H1 (cell line): ENCODE results near the gene ARHGAP28. TPM values are rescaled to one million over a fixed set of nuclear protein-coding genes. Genes with fewer than 3 reads are reported as not detected.

Experiments used
- CTCF ChIA-PET: fragments of 300-600 bp; sonication (Branson Sonifier 250); formaldehyde crosslinking; loops from one replicate; lab custom pipeline; 2021; ENCODE audit not compliant: partially characterized antibody; lab: Charles Lee
- POLR2A ChIA-PET: fragments of 300-600 bp; sonication (Branson Sonifier 250); formaldehyde crosslinking; loops from one replicate; lab custom pipeline; 2021; ENCODE audit warnings: inconsistent platforms; ENCODE audit not compliant: partially characterized antibody; lab: Charles Lee
- DNase-seq, 2 experiments: peaks; one replicate each; pipeline versions ENCODE4 v3.0.0 to v3.0.0-alpha.2; 2010 to 2022; ENCODE audit warnings: low spot score in 2 of 2, low read depth in 1 of 2, mixed read lengths in 1 of 2
- FAIRE-seq: peaks from 2 replicates; lab custom pipeline; 2011; peaks lifted over from hg19 to GRCh38; lab: Jason Lieb, UNC
- H2AFZ ChIP-seq: 2 replicates; pipeline ENCODE4 v1.8.1; 2012; ENCODE audit warnings: low read length, inconsistent platforms
- H2AK5ac ChIP-seq: 2 replicates; pipeline ENCODE4 v1.6.1; 2013; ENCODE audit warnings: low read depth, low read length
- H2BK120ac ChIP-seq: replicated peaks from 2 replicates; pipeline ENCODE3; 2013; ENCODE audit warnings: low read depth, low read length, inconsistent platforms
- H2BK12ac ChIP-seq: 2 replicates; pipeline ENCODE4 v1.6.1; 2013; ENCODE audit warnings: low read depth, low read length
- H2BK15ac ChIP-seq: 2 replicates; pipeline ENCODE4 v1.6.1; 2013; ENCODE audit warnings: low read length
- H2BK20ac ChIP-seq: 2 replicates; pipeline ENCODE4 v1.6.1; 2013; ENCODE audit warnings: low read length
- H2BK5ac ChIP-seq: 2 replicates; pipeline ENCODE4 v1.6.1; 2013; ENCODE audit warnings: low read depth, low read length
- H3K14ac ChIP-seq: 2 replicates; pipeline ENCODE4 v1.6.1; 2013; ENCODE audit warnings: inconsistent platforms; ENCODE audit not compliant: insufficient read length
- H3K18ac ChIP-seq: 2 replicates; pipeline ENCODE4 v1.6.1; 2013; ENCODE audit warnings: low read length; ENCODE audit errors: extremely low read depth
- H3K23ac ChIP-seq: 2 replicates; pipeline ENCODE4 v1.6.1; 2013; ENCODE audit warnings: inconsistent platforms; ENCODE audit not compliant: insufficient read length
- H3K23me2 ChIP-seq: 2 replicates; pipeline ENCODE4 v1.6.1; 2013; ENCODE audit warnings: low read depth, low read length
- H3K27ac ChIP-seq: 2 replicates; pipeline ENCODE4 v1.6.1; 2011; ENCODE audit warnings: low read depth, low read length, inconsistent platforms
- H3K27me3 ChIP-seq, 4 experiments: replicated peaks in 1 of 4; 1 replicate in 1 of 4; 2 replicates in 3 of 4; pipeline versions ENCODE4 v1.6.1 to v1.8.1; 2011 to 2013; ENCODE audit warnings: low read length in 3 of 4, mild to moderate bottlenecking in 3 of 4, inconsistent platforms in 2 of 4, mixed read lengths in 2 of 4, moderate library complexity in 1 of 4; ENCODE audit not compliant: control insufficient read depth in 3 of 4, insufficient read depth in 3 of 4; ENCODE audit errors: extremely low read depth in 1 of 4
- H3K36me3 ChIP-seq, 4 experiments: 2 replicates each; pipeline versions ENCODE4 v1.6.1 to v1.8.1; 2011 to 2013; ENCODE audit warnings: mild to moderate bottlenecking in 4 of 4, low read length in 3 of 4, moderate library complexity in 2 of 4, control low read depth in 1 of 4, inconsistent platforms in 1 of 4; ENCODE audit not compliant: insufficient read depth in 4 of 4, control insufficient read depth in 2 of 4
- H3K4ac ChIP-seq: replicated peaks from 2 replicates; pipeline ENCODE3; 2013; ENCODE audit warnings: low read length, low read depth, mixed read lengths, inconsistent platforms; ENCODE audit not compliant: insufficient read length
- H3K4me1 ChIP-seq, 4 experiments: replicated peaks in 1 of 4; 1 replicate in 1 of 4; 2 replicates in 3 of 4; pipeline versions ENCODE4 v1.6.1 to v1.8.1; 2011 to 2013; ENCODE audit warnings: low read length in 3 of 4, inconsistent platforms in 2 of 4, mixed read lengths in 1 of 4; ENCODE audit not compliant: insufficient read depth in 4 of 4, control insufficient read depth in 3 of 4
- H3K4me2 ChIP-seq, 2 experiments: 2 replicates each; pipeline versions ENCODE4 v1.6.1 to v1.8.1; 2011 to 2013; ENCODE audit warnings: low read depth in 2 of 2, low read length in 2 of 2, control low read depth in 1 of 2, inconsistent platforms in 1 of 2, mild to moderate bottlenecking in 1 of 2; ENCODE audit not compliant: insufficient read depth in 1 of 2
- H3K4me3 ChIP-seq, 4 experiments: fragments of 200-600, 300-600 bp in 1 of 4; sonication (generic), shearing (Covaris generic), sonication (Bioruptor Twin) in 1 of 4; 2 replicates each; pipeline versions ENCODE4 v1.5.1 to v1.8.1; 2011 to 2016; ENCODE audit warnings: low read length in 4 of 4, low read depth in 3 of 4, control low read depth in 2 of 4, inconsistent platforms in 2 of 4, mild to moderate bottlenecking in 2 of 4, mixed read lengths in 1 of 4, moderate library complexity in 1 of 4; ENCODE audit not compliant: insufficient read depth in 2 of 4; ENCODE audit errors: extremely low read depth in 1 of 4
- H3K56ac ChIP-seq: replicated peaks from 2 replicates; pipeline ENCODE3; 2013; ENCODE audit warnings: low read depth, mild to moderate bottlenecking, mixed read lengths, low read length, inconsistent platforms; ENCODE audit not compliant: insufficient read length
- H3K79me1 ChIP-seq: 2 replicates; pipeline ENCODE4 v1.6.1; 2013; ENCODE audit warnings: low read depth, low read length, control low read depth
- H3K79me2 ChIP-seq, 2 experiments: 2 replicates each; pipeline versions ENCODE4 v1.6.1 to v1.8.1; 2012 to 2013; ENCODE audit warnings: low read length in 2 of 2, mild to moderate bottlenecking in 2 of 2, inconsistent platforms in 1 of 2; ENCODE audit not compliant: insufficient read depth in 2 of 2, control insufficient read depth in 1 of 2
- H3K9ac ChIP-seq, 4 experiments: replicated peaks in 1 of 4; 1 replicate in 1 of 4; 2 replicates in 3 of 4; pipeline versions ENCODE4 v1.6.1 to v1.8.1; 2011 to 2013; ENCODE audit warnings: low read depth in 3 of 4, low read length in 3 of 4, control low read depth in 2 of 4, mild to moderate bottlenecking in 2 of 4, moderate library complexity in 2 of 4, inconsistent platforms in 1 of 4; ENCODE audit errors: extremely low read depth in 1 of 4
- H3K9me3 ChIP-seq, 2 experiments: 2 replicates each; pipeline versions ENCODE4 v1.6.1 to v1.8.1; 2012 to 2013; ENCODE audit warnings: mild to moderate bottlenecking in 2 of 2, moderate library complexity in 2 of 2, control low read depth in 1 of 2, inconsistent platforms in 1 of 2, low read depth in 1 of 2, low read length in 1 of 2, mixed read lengths in 1 of 2; ENCODE audit not compliant: insufficient read depth in 2 of 2
- H4K20me1 ChIP-seq, 2 experiments: replicated peaks in 1 of 2; 2 replicates each; pipeline versions ENCODE3 to v1.8.1; 2011 to 2013; ENCODE audit warnings: inconsistent platforms in 2 of 2, low read length in 2 of 2, mild to moderate bottlenecking in 1 of 2; ENCODE audit not compliant: insufficient read depth in 2 of 2, control insufficient read depth in 1 of 2
- H4K5ac ChIP-seq: 2 replicates; pipeline ENCODE4 v1.6.1; 2013; ENCODE audit warnings: low read length, low read depth, mixed read lengths, inconsistent platforms; ENCODE audit not compliant: insufficient read length
- H4K8ac ChIP-seq: 2 replicates; pipeline ENCODE4 v1.8.0; 2013; ENCODE audit warnings: mild to moderate bottlenecking, moderate library complexity, low read length, inconsistent platforms; ENCODE audit not compliant: insufficient read depth; ENCODE audit errors: extremely low read depth
- H4K91ac ChIP-seq: replicated peaks from 2 replicates; pipeline ENCODE3; 2013; ENCODE audit warnings: low read length, mixed read lengths, inconsistent platforms; ENCODE audit not compliant: insufficient read length
- BACH1 ChIP-seq: IDR thresholded peaks from 2 replicates; pipeline ENCODE4 v1.6.1; 2012; ENCODE audit warnings: low read length, improper control_type of control experiment
- GABPA ChIP-seq: IDR thresholded peaks from 2 replicates; pipeline ENCODE4 v1.6.1; 2011; ENCODE audit warnings: mild to moderate bottlenecking, low read length, moderate library complexity, borderline replicate concordance; ENCODE audit not compliant: insufficient read depth
- KDM1A ChIP-seq: fragments of 200-600, 300-600 bp; sonication (generic); IDR thresholded peaks from 2 replicates; pipeline ENCODE4 v1.7.1; 2016; ENCODE audit warnings: mild to moderate bottlenecking, low read length, borderline replicate concordance
- NANOG ChIP-seq: IDR thresholded peaks from 2 replicates; pipeline ENCODE4 v1.6.1; 2011; ENCODE audit warnings: low read length, low read depth, mild to moderate bottlenecking, inconsistent platforms; ENCODE audit not compliant: insufficient read depth, poor library complexity, severe bottlenecking
- PHF8 ChIP-seq: fragments of 200-600 bp; sonication (generic); conservative IDR thresholded peaks from 2 replicates; pipeline ENCODE4 v1.7.1; 2012; ENCODE audit warnings: low read depth, mild to moderate bottlenecking, inconsistent platforms, low read length, moderate library complexity
- POU5F1 ChIP-seq: IDR thresholded peaks from 2 replicates; pipeline ENCODE4 v1.6.1; 2011; ENCODE audit warnings: low read depth, mild to moderate bottlenecking, low read length, moderate library complexity
- RBBP5 ChIP-seq: IDR thresholded peaks from 2 replicates; pipeline ENCODE4 v1.7.1; 2012; ENCODE audit warnings: low read depth, mild to moderate bottlenecking, inconsistent platforms, low read length, moderate library complexity, borderline replicate concordance
- SUZ12 ChIP-seq: fragments of 200-600 bp; sonication (generic); IDR thresholded peaks from 2 replicates; pipeline ENCODE4 v1.6.1; 2012; ENCODE audit warnings: mild to moderate bottlenecking, inconsistent platforms, low read length, moderate library complexity, mixed read lengths
- TBP ChIP-seq: IDR thresholded peaks from 2 replicates; pipeline ENCODE4 v1.6.1; 2011; ENCODE audit warnings: low read depth, low read length, improper control_type of control experiment
- ZNF274 ChIP-seq: IDR thresholded peaks from 2 replicates; pipeline ENCODE4 v1.7.0; 2012; ENCODE audit warnings: low read length, borderline replicate concordance; ENCODE audit errors: extremely low read depth
- WGBS, 2 experiments: shearing (Covaris generic) in 1 of 2; methylation state at CpG; one replicate each; pipeline versions ENCODE4 v1.1.6 to v1.1.7; 2013 to 2015; ENCODE audit warnings: low lambda C conversion rate in 2 of 2, mixed read lengths in 2 of 2, inconsistent platforms in 1 of 2, low coverage in 1 of 2, missing lambda C conversion rate in 1 of 2; ENCODE audit not compliant: insufficient replicate concordance in 2 of 2, insufficient coverage in 1 of 2, insufficient read length in 1 of 2; ENCODE audit errors: extremely low coverage in 1 of 2, missing lambda C conversion rate in 1 of 2; 5-methylcytosine and 5-hydroxymethylcytosine counted together
- polyA plus RNA-seq, 7 experiments: library from polyadenylated mRNA; depleted of rRNA in 3 of 7; stranded (reverse) in 5 of 7; unstranded in 2 of 7; fragments of >200 nt in 5 of 7; fragments of 200-250 nt in 2 of 7; gene quantifications; 1 replicate in 5 of 7; 2 replicates in 1 of 7; 4 replicates in 1 of 7; pipeline versions ENCODE4 v1.2.1 to v1.2.3, GENCODE V29; 2011 to 2013; ENCODE audit warnings: missing spikeins in 2 of 7, mixed read lengths in 2 of 7
- total RNA-seq: library from RNA; stranded (reverse); fragmentation: NEBNext Ultra II Directional; extraction: Animal tissue kit (Norgen Biotek cat#: 25700); gene quantifications from 2 replicates; pipeline ENCODE4 v1.2.1, GENCODE V29; 2021
- TF ChIP-seq, protein P1 (sequence below), 3 experiments: IDR thresholded peaks; 1 replicate in 2 of 3; 2 replicates in 1 of 3; pipeline versions ENCODE4 v1.5.1 to v1.6.1; 2011; ENCODE audit warnings: low read length in 3 of 3, mild to moderate bottlenecking in 3 of 3, inconsistent platforms in 2 of 3, low read depth in 1 of 3, moderate library complexity in 1 of 3; ENCODE audit not compliant: insufficient read depth in 1 of 3; ENCODE audit errors: control extremely low read depth in 1 of 3

Gene ARHGAP28
- total and polyA plus RNA-seq, 2 of the 8 experiments (the other 6 are each of a cell fraction or from before 2014, with no cell fraction given): 2.9 to 14.4 TPM

DNA sequence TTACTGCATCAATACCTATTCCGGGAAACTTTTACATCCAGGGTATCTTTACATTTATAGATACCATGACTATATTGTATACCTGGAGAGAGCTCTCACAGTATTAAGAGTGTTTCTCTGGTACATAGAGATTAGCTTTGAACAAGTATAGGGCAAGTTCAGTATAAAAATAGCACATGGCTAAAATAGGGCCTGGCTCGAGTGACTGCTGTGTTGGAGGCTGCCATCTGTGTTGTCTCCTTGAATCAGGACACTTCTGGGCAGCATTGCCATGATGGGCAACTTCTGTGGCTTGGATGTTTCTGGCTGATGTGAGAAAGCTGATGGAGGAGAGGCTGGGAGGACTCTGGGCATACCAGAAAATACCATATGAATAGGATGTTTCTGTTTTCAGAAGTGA lies 18.7 kb downstream of the ARHGAP28 start:
- H3K79me2 ChIP-seq: no peaks in the 10 kb centered on the region
- ChIA-PET POLR2A (interaction anchor here (1.4 kb wide), 1 partner anchor 19 kb away, joined by 4 read pairs; the partner anchor contains the start of gene ARHGAP28), CTCF (interaction anchor here (1.1 kb wide), 1 partner anchor 9 kb away, joined by 3 read pairs; no protein-coding TSS in a partner anchor)
- H3K14ac ChIP-seq: no peak overlapping the region
- H3K27ac ChIP-seq: no peak overlapping the region
- 92% methylated on average over 2 of the region's 2 CpGs; no CpG with 5 or more reads in 1 of the 2 experiments for WGBS, 2 experiments
- H3K9me3 ChIP-seq: peaks cover 4 to 6% of the 10 kb centered on the region in 2 experiments; a peak in 2 of 4 replicates
- no peak overlapping the region for H3K4ac ChIP-seq
- H2BK12ac ChIP-seq: no peak overlapping the region
- H3K23ac ChIP-seq: no peak overlapping the region
- no peak overlapping the region for H3K4me2 ChIP-seq
- no peak overlapping the region for H2BK120ac ChIP-seq
- H3K4me1 ChIP-seq: peaks cover 0 to 2% (median 2%) of the 10 kb centered on the region in 4 experiments; a peak in 5 of 7 replicates
- H3K56ac ChIP-seq: no peak overlapping the region
- H3K79me1 ChIP-seq: no peaks in the 10 kb centered on the region; the same call in 1 of the 2 replicates
- no peak overlapping the region for H2AFZ ChIP-seq
- no peak for FAIRE-seq
- no peaks in the 10 kb centered on the region for H3K27me3 ChIP-seq
- no peak for DNase-seq
- H4K20me1 ChIP-seq: no peaks in the 10 kb centered on the region
- H4K91ac ChIP-seq: no peak overlapping the region
- H2BK15ac ChIP-seq: no peak overlapping the region
- H3K9ac ChIP-seq: no peak overlapping the region
- no peaks in the 10 kb centered on the region for H3K23me2 ChIP-seq
- H4K8ac ChIP-seq: no peak overlapping the region
- H2AK5ac ChIP-seq: no peak overlapping the region
- no peak overlapping the region for H3K18ac ChIP-seq
- H2BK5ac ChIP-seq: no peak overlapping the region
- no peak overlapping the region for H2BK20ac ChIP-seq
- no peak overlapping the region for H4K5ac ChIP-seq
- H3K36me3 ChIP-seq: peaks cover 0 to 2% (median 0%) of the 10 kb centered on the region in 4 experiments; a peak in 1 of 8 replicates
- no peak overlapping the region for H3K4me3 ChIP-seq
- TF ChIP-seq BACH1 (no peak), RBBP5 (no peak), POU5F1 (no peak), SUZ12 (no peak), PHF8 (no peak), TBP (no peak), KDM1A (no peak), GABPA (no peak), ZNF274 (no peak), NANOG (no peak)
- TF ChIP-seq, protein P1, sequence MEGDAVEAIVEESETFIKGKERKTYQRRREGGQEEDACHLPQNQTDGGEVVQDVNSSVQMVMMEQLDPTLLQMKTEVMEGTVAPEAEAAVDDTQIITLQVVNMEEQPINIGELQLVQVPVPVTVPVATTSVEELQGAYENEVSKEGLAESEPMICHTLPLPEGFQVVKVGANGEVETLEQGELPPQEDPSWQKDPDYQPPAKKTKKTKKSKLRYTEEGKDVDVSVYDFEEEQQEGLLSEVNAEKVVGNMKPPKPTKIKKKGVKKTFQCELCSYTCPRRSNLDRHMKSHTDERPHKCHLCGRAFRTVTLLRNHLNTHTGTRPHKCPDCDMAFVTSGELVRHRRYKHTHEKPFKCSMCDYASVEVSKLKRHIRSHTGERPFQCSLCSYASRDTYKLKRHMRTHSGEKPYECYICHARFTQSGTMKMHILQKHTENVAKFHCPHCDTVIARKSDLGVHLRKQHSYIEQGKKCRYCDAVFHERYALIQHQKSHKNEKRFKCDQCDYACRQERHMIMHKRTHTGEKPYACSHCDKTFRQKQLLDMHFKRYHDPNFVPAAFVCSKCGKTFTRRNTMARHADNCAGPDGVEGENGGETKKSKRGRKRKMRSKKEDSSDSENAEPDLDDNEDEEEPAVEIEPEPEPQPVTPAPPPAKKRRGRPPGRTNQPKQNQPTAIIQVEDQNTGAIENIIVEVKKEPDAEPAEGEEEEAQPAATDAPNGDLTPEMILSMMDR (IDR thresholded peaks at IDR 0.05; ENCODE audit: control extremely low read depth in 1 of 3, insufficient read depth in 1 of 3, low read depth in 1 of 3, low read length in 3 of 3): no peak
